ENCODE data around the gene TRIM60. TPM values are rescaled to one million over a fixed set of nuclear protein-coding genes. Genes with fewer than 3 reads are reported as not detected.
"Not testable (repeated sequence)": the region's sequence is repeated elsewhere in the genome, so short reads cannot be mapped to it uniquely, and the experiment has no call there.

The TRIM60 gene
- not detected for total RNA-seq
- not detected for polyA plus RNA-seq
- long read RNA-seq, donor 1, result 0 reads
- long read RNA-seq, donor 2, result 0 reads
- long read RNA-seq, donor 3, result 0 reads
- long read RNA-seq, donor 4, result 0 reads
- long read RNA-seq, donor 5, result 0 reads
- long read RNA-seq, donor 6, result 0 reads
- long read RNA-seq, donor 7, result 0 reads
- long read RNA-seq, donor 8, result 0 reads
- long read RNA-seq, donor 9, result 0 reads
- long read RNA-seq, donor 10, result 0 reads

GRCh38 chr4:165031436-165032211 lies at the start of gene TRIM60:
TRIM60 (plus strand) TSS chr4:165031999; CDS start chr4:165040073, 8,074 bp downstream.
- Histone ChIP-seq H3K27ac (ENCODE audit: low read depth in 1 of 2, low read length in 1 of 2) (no peak within 1 kb of the TSS), H3K27me3 (ENCODE audit: control insufficient read depth in 2 of 2, insufficient read depth in 1 of 2, low read length in 1 of 2) (no peaks in the 10 kb centered on the region), H3K4me1 (ENCODE audit: control insufficient read depth in 2 of 2, insufficient read depth in 2 of 2, low read length in 2 of 2) (no peaks in the 10 kb centered on the region), H3K36me3 (ENCODE audit: control insufficient read depth in 2 of 2, insufficient read depth in 2 of 2, low read length in 1 of 2) (no peaks in the 10 kb centered on the region), H3K4me3 (ENCODE audit: low read length in 2 of 2) (no peak within 1 kb of the TSS), H3K9me3 (ENCODE audit: control insufficient read depth in 2 of 2, insufficient read depth in 1 of 2, low read length in 1 of 2) (peaks cover 0 to 9% of the 10 kb centered on the region in 2 donors)
- no peak for DNase-seq (ENCODE audit: low read depth in 6 of 9, low spot score in 9 of 9)
- WGBS, result 96% methylated on average over 41 of the region's 41 CpGs

GRCh38 chr4:164989471-164989870 lies 42.3 kb upstream of the TRIM60 start:
- Histone ChIP-seq H3K4me1 (ENCODE audit: control insufficient read depth in 2 of 2, insufficient read depth in 2 of 2, low read length in 2 of 2) (no peaks in the 10 kb centered on the region), H3K27me3 (ENCODE audit: control insufficient read depth in 2 of 2, insufficient read depth in 1 of 2, low read length in 1 of 2) (no peaks in the 10 kb centered on the region), H3K27ac (ENCODE audit: low read depth in 1 of 2, low read length in 1 of 2) (no peak overlapping the region), H3K36me3 (ENCODE audit: control insufficient read depth in 2 of 2, insufficient read depth in 2 of 2, low read length in 1 of 2) (no peaks in the 10 kb centered on the region), H3K9me3 (ENCODE audit: control insufficient read depth in 2 of 2, insufficient read depth in 1 of 2, low read length in 1 of 2) (no peaks in the 10 kb centered on the region), H3K4me3 (ENCODE audit: low read length in 2 of 2) (no peak overlapping the region)
- DNase-seq (ENCODE audit: low read depth in 6 of 9, low spot score in 9 of 9), result no peak
- 93% methylated on average over 2 of the region's 2 CpGs for WGBS

- not testable (repeated sequence) for H3K4me1 ChIP-seq (ENCODE audit: control insufficient read depth in 2 of 2, insufficient read depth in 2 of 2, low read length in 2 of 2); H3K27me3 ChIP-seq (ENCODE audit: control insufficient read depth in 2 of 2, insufficient read depth in 1 of 2, low read length in 1 of 2); H3K36me3 ChIP-seq (ENCODE audit: control insufficient read depth in 2 of 2, insufficient read depth in 2 of 2, low read length in 1 of 2); DNase-seq (ENCODE audit: low read depth in 6 of 9, low spot score in 9 of 9); H3K4me3 ChIP-seq (ENCODE audit: low read length in 2 of 2); H3K9me3 ChIP-seq (ENCODE audit: control insufficient read depth in 2 of 2, insufficient read depth in 1 of 2, low read length in 1 of 2); H3K27ac ChIP-seq (ENCODE audit: low read depth in 1 of 2, low read length in 1 of 2)
- WGBS, result 83% methylated on average over 10 of the region's 10 CpGs
These were observed 41.0 kb upstream of the TRIM60 start for GRCh38 chr4:164990786-164991185.

GRCh38 chr4:164996123-164996522 lies 35.7 kb upstream of the TRIM60 start:
- H3K27me3 ChIP-seq (ENCODE audit: control insufficient read depth in 2 of 2, insufficient read depth in 1 of 2, low read length in 1 of 2); H3K27ac ChIP-seq (ENCODE audit: low read depth in 1 of 2, low read length in 1 of 2); H3K4me1 ChIP-seq (ENCODE audit: control insufficient read depth in 2 of 2, insufficient read depth in 2 of 2, low read length in 2 of 2); H3K36me3 ChIP-seq (ENCODE audit: control insufficient read depth in 2 of 2, insufficient read depth in 2 of 2, low read length in 1 of 2); DNase-seq (ENCODE audit: low read depth in 6 of 9, low spot score in 9 of 9); H3K4me3 ChIP-seq (ENCODE audit: low read length in 2 of 2); H3K9me3 ChIP-seq (ENCODE audit: control insufficient read depth in 2 of 2, insufficient read depth in 1 of 2, low read length in 1 of 2): not testable (repeated sequence)
- 94% methylated on average over 6 of the region's 6 CpGs for WGBS

- no peak for DNase-seq (ENCODE audit: low read depth in 6 of 9, low spot score in 9 of 9)
- 92% methylated on average over 2 of the region's 2 CpGs for WGBS
- Histone ChIP-seq H3K36me3 (ENCODE audit: control insufficient read depth in 2 of 2, insufficient read depth in 2 of 2, low read length in 1 of 2) (no peaks in the 10 kb centered on the region), H3K27me3 (ENCODE audit: control insufficient read depth in 2 of 2, insufficient read depth in 1 of 2, low read length in 1 of 2) (no peaks in the 10 kb centered on the region), H3K4me3 (ENCODE audit: low read length in 2 of 2) (no peak overlapping the region), H3K4me1 (ENCODE audit: control insufficient read depth in 2 of 2, insufficient read depth in 2 of 2, low read length in 2 of 2) (no peaks in the 10 kb centered on the region), H3K27ac (ENCODE audit: low read depth in 1 of 2, low read length in 1 of 2) (no peak overlapping the region), H3K9me3 (ENCODE audit: control insufficient read depth in 2 of 2, insufficient read depth in 1 of 2, low read length in 1 of 2) (no peaks in the 10 kb centered on the region)
These were observed 34.5 kb upstream of the TRIM60 start for GRCh38 chr4:164997324-164997723.

- WGBS, result 91% methylated on average over 6 of the region's 6 CpGs
- H3K27ac ChIP-seq (ENCODE audit: low read depth in 1 of 2, low read length in 1 of 2), result no peak overlapping the region
- DNase-seq (ENCODE audit: low read depth in 6 of 9, low spot score in 9 of 9), result no peak
These were observed 33.9 kb upstream of the TRIM60 start for GRCh38 chr4:164997941-164998340.

GRCh38 chr4:164998526-164999080 lies 33.2 kb upstream of the TRIM60 start:
- 69% methylated on average over 2 of the region's 2 CpGs for WGBS
- H3K27ac ChIP-seq (ENCODE audit: low read depth in 1 of 2, low read length in 1 of 2); H3K36me3 ChIP-seq (ENCODE audit: control insufficient read depth in 2 of 2, insufficient read depth in 2 of 2, low read length in 1 of 2); DNase-seq (ENCODE audit: low read depth in 6 of 9, low spot score in 9 of 9); H3K27me3 ChIP-seq (ENCODE audit: control insufficient read depth in 2 of 2, insufficient read depth in 1 of 2, low read length in 1 of 2); H3K9me3 ChIP-seq (ENCODE audit: control insufficient read depth in 2 of 2, insufficient read depth in 1 of 2, low read length in 1 of 2); H3K4me3 ChIP-seq (ENCODE audit: low read length in 2 of 2); H3K4me1 ChIP-seq (ENCODE audit: control insufficient read depth in 2 of 2, insufficient read depth in 2 of 2, low read length in 2 of 2): not testable (repeated sequence)

More at GRCh38 chr4:164997941-164998340, 33.9 kb upstream of the TRIM60 start:
- Histone ChIP-seq H3K4me1 (ENCODE audit: control insufficient read depth in 2 of 2, insufficient read depth in 2 of 2, low read length in 2 of 2) (no peaks in the 10 kb centered on the region), H3K36me3 (ENCODE audit: control insufficient read depth in 2 of 2, insufficient read depth in 2 of 2, low read length in 1 of 2) (no peaks in the 10 kb centered on the region), H3K4me3 (ENCODE audit: low read length in 2 of 2) (no peak overlapping the region), H3K27me3 (ENCODE audit: control insufficient read depth in 2 of 2, insufficient read depth in 1 of 2, low read length in 1 of 2) (no peaks in the 10 kb centered on the region), H3K9me3 (ENCODE audit: control insufficient read depth in 2 of 2, insufficient read depth in 1 of 2, low read length in 1 of 2) (no peaks in the 10 kb centered on the region)

- not testable (repeated sequence) for H3K36me3 ChIP-seq (ENCODE audit: control insufficient read depth in 2 of 2, insufficient read depth in 2 of 2, low read length in 1 of 2); H3K27ac ChIP-seq (ENCODE audit: low read depth in 1 of 2, low read length in 1 of 2); H3K4me1 ChIP-seq (ENCODE audit: control insufficient read depth in 2 of 2, insufficient read depth in 2 of 2, low read length in 2 of 2); H3K9me3 ChIP-seq (ENCODE audit: control insufficient read depth in 2 of 2, insufficient read depth in 1 of 2, low read length in 1 of 2); H3K4me3 ChIP-seq (ENCODE audit: low read length in 2 of 2); DNase-seq (ENCODE audit: low read depth in 6 of 9, low spot score in 9 of 9); H3K27me3 ChIP-seq (ENCODE audit: control insufficient read depth in 2 of 2, insufficient read depth in 1 of 2, low read length in 1 of 2)
- WGBS, result 87% methylated on average over 4 of the region's 4 CpGs
These were observed 29.8 kb upstream of the TRIM60 start for GRCh38 chr4:165001957-165002356.

GRCh38 chr4:165005352-165005925 lies 26.4 kb upstream of the TRIM60 start:
- 86% methylated on average over 6 of the region's 6 CpGs for WGBS
- no peaks in the 10 kb centered on the region for H3K9me3 ChIP-seq (ENCODE audit: control insufficient read depth in 2 of 2, insufficient read depth in 1 of 2, low read length in 1 of 2)
- DNase-seq (ENCODE audit: low read depth in 6 of 9, low spot score in 9 of 9), result no peak

More at GRCh38 chr4:165005352-165005925, 26.4 kb upstream of the TRIM60 start:
- no peak overlapping the region for H3K4me3 ChIP-seq (ENCODE audit: low read length in 2 of 2)
- H3K27me3 ChIP-seq (ENCODE audit: control insufficient read depth in 2 of 2, insufficient read depth in 1 of 2, low read length in 1 of 2), result no peaks in the 10 kb centered on the region
- H3K4me1 ChIP-seq (ENCODE audit: control insufficient read depth in 2 of 2, insufficient read depth in 2 of 2, low read length in 2 of 2), result no peaks in the 10 kb centered on the region
- H3K36me3 ChIP-seq (ENCODE audit: control insufficient read depth in 2 of 2, insufficient read depth in 2 of 2, low read length in 1 of 2), result no peaks in the 10 kb centered on the region
- no peak overlapping the region for H3K27ac ChIP-seq (ENCODE audit: low read depth in 1 of 2, low read length in 1 of 2)
